ENCODE results near the gene CACNA1C.

DNA sequence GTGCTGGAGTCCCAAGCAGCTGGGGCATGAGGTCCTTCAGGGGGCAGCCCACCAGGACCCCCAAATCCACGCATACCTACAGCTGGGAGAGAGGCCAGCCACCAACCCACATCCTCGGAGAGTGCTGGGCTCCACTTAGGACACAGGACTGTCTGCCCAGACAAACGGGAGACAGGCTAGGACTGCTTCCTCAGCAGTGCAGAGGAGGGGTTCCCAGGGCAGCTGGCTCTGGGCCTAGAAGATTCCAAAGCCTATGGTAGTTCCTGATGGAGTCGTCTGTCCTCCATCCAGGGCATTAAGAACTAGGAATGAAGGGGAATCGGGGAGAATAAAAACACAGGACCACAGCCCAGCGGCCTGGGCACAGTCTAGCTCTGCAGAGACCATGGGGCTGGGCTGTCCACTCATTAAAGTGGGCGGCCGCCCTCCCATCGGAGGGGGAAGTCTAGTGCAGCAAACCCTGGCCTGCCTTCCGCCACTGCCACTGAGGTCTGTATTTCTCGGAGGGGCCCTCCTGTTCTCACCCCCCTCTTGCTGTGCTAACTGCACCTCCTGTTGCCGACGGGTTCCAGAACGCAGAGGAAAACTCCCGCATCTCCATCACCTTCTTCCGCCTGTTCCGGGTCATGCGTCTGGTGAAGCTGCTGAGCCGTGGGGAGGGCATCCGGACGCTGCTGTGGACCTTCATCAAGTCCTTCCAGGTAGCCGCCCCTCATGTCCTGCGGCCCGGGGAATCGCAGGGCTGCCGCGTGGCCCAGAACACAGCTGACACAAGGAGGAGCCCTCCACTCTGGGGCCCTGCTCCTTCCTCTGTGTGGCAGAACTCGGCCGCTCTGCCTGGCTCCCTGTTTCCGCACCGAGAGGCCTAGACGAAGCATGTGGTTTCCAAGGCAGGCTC lies 598.5 kb downstream of the CACNA1C start:
- TF ChIP-seq CTCF (IDR thresholded peaks at IDR 0.05), result no peak
- no peak for TF ChIP-seq POLR2A (IDR thresholded peaks at IDR 0.05)
- TF ChIP-seq POLR2AphosphoS5 (IDR thresholded peaks at IDR 0.05), result no peak
